ENCODE results near the gene PLEKHG3. TPM values are rescaled to one million over a fixed set of nuclear protein-coding genes. Genes with fewer than 3 reads are reported as not detected.

The PLEKHG3 gene
- total RNA-seq, 1 donor from 2014 or later: 10.1 TPM

DNA sequence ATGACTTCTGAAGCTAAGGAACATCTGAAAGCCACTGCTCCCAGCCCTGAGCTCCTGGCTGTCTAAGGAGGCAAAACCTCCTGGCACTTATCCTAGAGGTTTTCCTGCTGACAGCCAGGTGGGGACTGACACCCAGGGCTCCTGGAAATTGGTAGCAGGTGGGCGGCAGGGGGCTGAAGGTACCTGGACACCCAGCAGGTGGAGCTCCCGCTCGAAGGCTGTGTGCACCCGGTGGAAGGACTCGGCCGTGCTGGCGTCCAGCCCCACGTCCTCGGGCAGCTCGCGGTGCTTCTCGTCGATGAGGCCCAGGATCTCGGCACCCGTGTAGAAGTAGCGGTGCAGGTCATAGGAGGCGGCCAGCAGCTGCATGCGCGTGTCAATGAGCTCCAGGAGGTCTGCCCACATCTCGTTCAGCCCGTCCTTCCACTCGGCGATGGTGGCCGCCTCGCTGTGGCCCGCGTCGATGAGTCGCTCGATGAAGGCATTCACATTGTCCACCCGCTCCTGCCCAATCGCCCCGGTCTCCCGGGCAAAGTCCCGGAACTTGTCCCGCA lies 68.2 kb downstream of the PLEKHG3 start:
- Mint-ChIP-seq H3K9me3 (ENCODE audit: unreplicated experiment) (peaks cover 4% of the 10 kb centered on the region), H3K27me3 (ENCODE audit: unreplicated experiment) (peaks cover 4% of the 10 kb centered on the region)

GRCh38 chr14:64773046-64773445 lies 68.8 kb downstream of the PLEKHG3 start:
- H3K27ac Mint-ChIP-seq (ENCODE audit: unreplicated experiment): no peak overlapping the region
- peaks cover 4% of the 10 kb centered on the region for H3K27me3 Mint-ChIP-seq (ENCODE audit: unreplicated experiment)
- H3K4me1 Mint-ChIP-seq (ENCODE audit: low read depth, unreplicated experiment): peaks cover 11% of the 10 kb centered on the region
- no peak overlapping the region for H3K4me3 Mint-ChIP-seq (ENCODE audit: unreplicated experiment)
- no peak for TF ChIP-seq CTCF (IDR thresholded peaks at IDR 0.05; ENCODE audit: partially characterized antibody, unreplicated experiment)
- peaks cover 5% of the 10 kb centered on the region for H3K36me3 Mint-ChIP-seq (ENCODE audit: unreplicated experiment)
- DNase-seq: no peak
- H3K9me3 Mint-ChIP-seq (ENCODE audit: unreplicated experiment): peaks cover 4% of the 10 kb centered on the region

More for the DNA sequence above, 68.2 kb downstream of the PLEKHG3 start:
- H3K36me3 Mint-ChIP-seq (ENCODE audit: unreplicated experiment): peaks cover 5% of the 10 kb centered on the region
- peaks cover 7% of the 10 kb centered on the region for H3K4me1 Mint-ChIP-seq (ENCODE audit: low read depth, unreplicated experiment)
- H3K4me3 Mint-ChIP-seq (ENCODE audit: unreplicated experiment): no peak overlapping the region
- TF ChIP-seq CTCF (IDR thresholded peaks at IDR 0.05; ENCODE audit: partially characterized antibody, unreplicated experiment): no peak
- H3K27ac Mint-ChIP-seq (ENCODE audit: unreplicated experiment): no peak overlapping the region
- DNase-seq: no peak

DNA sequence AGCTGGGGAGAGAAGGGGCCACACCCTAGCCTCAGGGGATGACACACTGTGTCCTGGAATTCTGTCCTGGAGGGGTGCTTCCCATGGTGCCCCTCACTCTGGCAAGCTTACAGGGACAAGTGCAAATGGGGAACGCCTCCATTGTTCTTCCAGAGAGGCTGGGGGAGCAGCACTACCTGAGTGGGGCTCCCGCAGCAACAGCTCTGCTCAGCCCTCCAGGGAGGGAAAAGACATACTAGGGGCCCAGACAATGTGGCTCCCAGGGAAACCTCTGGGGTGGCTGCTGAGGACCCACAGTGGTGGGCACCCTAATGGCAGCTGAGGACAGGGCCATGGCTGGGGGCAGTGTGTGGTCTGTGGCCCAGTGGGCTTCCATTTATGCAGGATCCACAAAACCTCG lies 69.4 kb downstream of the PLEKHG3 start:
- Mint-ChIP-seq H3K27me3 (ENCODE audit: unreplicated experiment) (peaks cover 4% of the 10 kb centered on the region), H3K4me3 (ENCODE audit: unreplicated experiment) (no peak overlapping the region), H3K27ac (ENCODE audit: unreplicated experiment) (no peak overlapping the region), H3K9me3 (ENCODE audit: unreplicated experiment) (peaks cover 4% of the 10 kb centered on the region), H3K36me3 (ENCODE audit: unreplicated experiment) (peaks cover 5% of the 10 kb centered on the region), H3K4me1 (ENCODE audit: low read depth, unreplicated experiment) (peaks cover 14% of the 10 kb centered on the region)
- no peak for TF ChIP-seq CTCF (IDR thresholded peaks at IDR 0.05; ENCODE audit: partially characterized antibody, unreplicated experiment)
- DNase-seq: no peak

GRCh38 chr14:64774272-64774671 lies 70.0 kb downstream of the PLEKHG3 start:
- Mint-ChIP-seq H3K9me3 (ENCODE audit: unreplicated experiment) (peaks cover 4% of the 10 kb centered on the region), H3K27ac (ENCODE audit: unreplicated experiment) (no peak overlapping the region), H3K36me3 (ENCODE audit: unreplicated experiment) (peaks cover 5% of the 10 kb centered on the region), H3K4me1 (ENCODE audit: low read depth, unreplicated experiment) (peaks cover 14% of the 10 kb centered on the region), H3K4me3 (ENCODE audit: unreplicated experiment) (no peak overlapping the region), H3K27me3 (ENCODE audit: unreplicated experiment) (peaks cover 4% of the 10 kb centered on the region)
- DNase-seq: no peak
- no peak for TF ChIP-seq CTCF (IDR thresholded peaks at IDR 0.05; ENCODE audit: partially characterized antibody, unreplicated experiment)

DNA sequence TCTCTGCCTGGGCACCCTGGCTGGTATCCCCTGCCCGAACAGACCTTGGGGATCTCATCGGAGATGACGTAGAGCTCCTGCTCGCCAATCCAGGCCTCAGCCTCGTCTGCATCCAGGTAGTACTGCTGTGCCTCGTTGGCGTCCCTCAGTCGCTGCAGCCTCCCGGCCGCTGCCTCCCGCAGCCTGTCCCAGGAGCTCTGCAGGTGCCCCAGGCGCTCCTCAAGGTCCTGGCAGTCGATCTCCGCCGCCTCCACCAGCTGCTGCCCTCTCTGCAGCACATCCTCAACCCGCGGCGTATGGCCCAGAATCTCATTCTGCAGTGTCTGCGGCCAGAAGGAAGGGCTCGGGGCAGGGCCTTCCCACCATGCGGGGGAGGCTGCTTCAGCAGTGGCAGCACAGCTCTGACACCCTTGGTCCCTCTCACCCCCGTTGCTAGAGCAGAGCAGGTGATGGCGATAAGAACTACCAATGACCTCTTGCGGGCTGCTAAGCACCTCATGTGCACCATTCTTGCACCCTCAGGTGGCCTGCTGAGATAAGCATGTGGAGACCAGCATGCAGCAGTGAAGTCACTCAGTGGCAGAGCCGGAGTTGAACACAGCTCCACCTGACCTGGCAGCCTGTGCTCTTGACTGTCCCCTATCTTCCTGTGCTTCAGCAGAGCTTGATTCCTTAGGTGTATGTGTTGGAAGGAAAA lies 71.0 kb downstream of the PLEKHG3 start:
- H3K27ac Mint-ChIP-seq (ENCODE audit: unreplicated experiment): no peak overlapping the region

More for the DNA sequence above, 71.0 kb downstream of the PLEKHG3 start:
- Mint-ChIP-seq H3K4me3 (ENCODE audit: unreplicated experiment) (no peak overlapping the region), H3K36me3 (ENCODE audit: unreplicated experiment) (peaks cover 9% of the 10 kb centered on the region), H3K9me3 (ENCODE audit: unreplicated experiment) (peaks cover 3% of the 10 kb centered on the region), H3K4me1 (ENCODE audit: low read depth, unreplicated experiment) (peaks cover 12% of the 10 kb centered on the region), H3K27me3 (ENCODE audit: unreplicated experiment) (no peaks in the 10 kb centered on the region)
- DNase-seq: no peak
- no peak for TF ChIP-seq CTCF (IDR thresholded peaks at IDR 0.05; ENCODE audit: partially characterized antibody, unreplicated experiment)
